Stimulated activated CD8-positive, alpha-beta memory T cell treated with anti-CD3 and anti-CD28 coated beads, Interleukin-12 subunit alpha, Interleukin-12 subunit beta, amount 100 ng/mL, for 24 hours (primary cell): ENCODE data around the gene GRK3.
"Not testable (repeated sequence)": the region's sequence is repeated elsewhere in the genome, so short reads cannot be mapped to it uniquely, and the experiment has no call there.

ENCODE experiments used
- DNase-seq: peaks from one replicate; pipeline ENCODE4 v3.0.0-alpha.2; 2020; ENCODE audit errors: extremely low read depth

The GRK3 gene

GRCh38 chr22:25551396-25551795 is 13.1 kb upstream of the GRK3 start:
- DNase-seq, result no peak

- DNase-seq, result not testable (repeated sequence)
These were observed 12.1 kb upstream of the GRK3 start for GRCh38 chr22:25552405-25552804.

- no peak for DNase-seq
These were observed 11.3 kb upstream of the GRK3 start for GRCh38 chr22:25553131-25553530.

- no peak for DNase-seq
These were observed 10.2 kb upstream of the GRK3 start for GRCh38 chr22:25554238-25554671.

GRCh38 chr22:25554689-25555088 is 9.8 kb upstream of the GRK3 start:
- DNase-seq, result no peak

GRCh38 chr22:25555586-25555985 is 8.9 kb upstream of the GRK3 start:
- no peak for DNase-seq

- DNase-seq, result no peak
These were observed 7.3 kb upstream of the GRK3 start for GRCh38 chr22:25557218-25557617.

- DNase-seq, result no peak
These were observed 6.1 kb upstream of the GRK3 start for GRCh38 chr22:25558341-25558740.

GRCh38 chr22:25559910-25560309 is 4.6 kb upstream of the GRK3 start:
- not testable (repeated sequence) for DNase-seq

GRCh38 chr22:25561182-25561581 is 3.3 kb upstream of the GRK3 start:
- DNase-seq, result not testable (repeated sequence)

- DNase-seq, result not testable (repeated sequence)
These were observed 2.5 kb upstream of the GRK3 start for GRCh38 chr22:25561927-25562326.

- DNase-seq, result not testable (repeated sequence)
These were observed 1.3 kb upstream of the GRK3 start for GRCh38 chr22:25562966-25563760.

- no peak for DNase-seq
These were observed 635 bp upstream of the GRK3 start for GRCh38 chr22:25563761-25564319.

- DNase-seq, result no peak
These were observed 653 bp downstream of the GRK3 start for GRCh38 chr22:25564979-25565677.

- DNase-seq, result no peak
These were observed 1.9 kb downstream of the GRK3 start for GRCh38 chr22:25566186-25566897.

- no peak for DNase-seq
These were observed 2.4 kb downstream of the GRK3 start for GRCh38 chr22:25566898-25567235.

GRCh38 chr22:25567251-25567675 is 2.8 kb downstream of the GRK3 start:
- DNase-seq, result no peak

GRCh38 chr22:25568066-25568465 is 3.6 kb downstream of the GRK3 start:
- not testable (repeated sequence) for DNase-seq

- no peak for DNase-seq
These were observed 4.9 kb downstream of the GRK3 start for GRCh38 chr22:25569361-25569760.

- no peak for DNase-seq
These were observed 5.5 kb downstream of the GRK3 start for GRCh38 chr22:25569983-25570382.

- no peak for DNase-seq
These were observed 6.0 kb downstream of the GRK3 start for GRCh38 chr22:25570486-25570885.
